ENCODE measurements around the gene PCDH15.

PCDH15 gene

DNA sequence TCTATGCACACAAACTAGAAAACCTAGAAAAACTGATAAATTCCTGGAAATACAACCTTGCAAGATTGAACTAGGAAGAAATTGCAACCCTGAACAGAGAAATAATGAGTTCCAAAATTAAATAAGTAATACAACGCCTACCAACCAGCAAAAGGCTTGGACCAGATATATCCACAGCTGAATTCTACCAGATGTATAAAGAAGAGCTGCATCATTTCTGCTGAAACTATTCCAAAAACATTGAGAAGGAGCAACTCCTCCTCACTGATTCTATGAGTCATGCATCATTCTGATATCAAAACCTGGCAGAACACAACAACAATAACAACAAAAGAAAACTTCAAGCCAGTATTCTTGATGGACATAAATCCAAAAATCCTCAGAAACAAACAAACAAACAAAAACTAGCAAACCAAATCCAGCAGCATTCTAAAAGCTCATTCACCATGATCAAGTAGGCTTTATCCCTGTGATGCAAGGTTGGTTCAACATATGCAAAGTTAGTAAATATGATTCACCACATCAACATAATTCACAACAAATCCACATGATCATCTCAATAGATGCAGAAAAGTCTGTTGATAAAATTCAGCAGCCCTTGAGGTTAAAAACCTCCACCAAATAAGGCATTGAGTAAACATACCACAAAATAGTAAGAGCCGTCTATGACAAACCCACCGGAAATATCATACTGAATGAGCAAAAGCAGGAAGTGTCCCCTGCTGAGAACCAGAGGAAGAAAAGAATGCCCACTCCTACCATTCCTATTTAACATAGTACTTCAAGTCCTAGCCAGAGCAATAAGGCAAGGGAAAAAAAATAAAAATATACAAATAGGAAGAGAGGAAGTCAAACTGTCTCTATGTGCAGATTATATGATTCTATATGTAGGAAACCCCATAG lies 98.2 kb downstream of the PCDH15 start:
- DNase-seq = no peak

- DNase-seq = no peak
These were observed 109.7 kb downstream of the PCDH15 start for GRCh38 chr10:54691331-54691730.

GRCh38 chr10:54682554-54682953 lies 118.5 kb downstream of the PCDH15 start:
- DNase-seq = no peak

DNA sequence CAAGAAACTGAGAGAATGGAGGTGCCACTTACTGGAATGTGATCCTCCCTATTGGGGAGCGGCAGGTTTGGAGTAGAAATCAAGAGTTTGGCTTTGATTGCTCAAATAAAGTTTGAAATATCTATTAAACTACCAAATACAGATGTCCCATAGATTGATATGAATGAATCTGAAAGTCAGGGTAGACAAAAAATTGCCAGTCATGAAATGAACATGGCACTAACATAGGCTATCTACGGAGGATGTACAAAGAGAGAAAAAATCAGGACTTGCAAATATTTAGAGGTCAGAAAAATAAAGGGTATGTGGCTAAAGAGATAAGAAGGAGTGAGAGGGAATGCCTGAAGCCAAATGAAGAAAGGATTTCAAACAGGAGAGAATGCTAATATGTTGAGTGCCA lies 119.9 kb downstream of the PCDH15 start:
- no peak for DNase-seq

DNA sequence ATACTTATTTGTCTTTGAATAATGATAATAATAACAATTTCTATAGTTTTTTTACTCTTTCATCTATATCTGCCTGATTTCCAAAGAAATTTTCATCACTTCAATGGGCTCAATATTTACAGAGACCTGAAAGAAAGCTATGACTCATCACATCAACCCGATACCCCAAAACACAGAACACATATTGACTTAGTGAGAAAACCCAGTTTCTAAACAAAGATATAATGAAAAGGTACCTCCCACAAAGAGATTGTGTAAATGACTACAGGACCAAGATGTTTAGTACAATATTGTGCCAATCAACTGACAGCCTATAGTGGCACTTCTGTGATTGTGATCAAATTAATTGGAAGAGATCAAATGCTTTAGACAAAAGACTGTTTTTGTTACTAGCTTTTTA lies 133.9 kb downstream of the PCDH15 start:
- no peak for DNase-seq

- DNase-seq = no peak
These were observed 134.8 kb downstream of the PCDH15 start for GRCh38 chr10:54666192-54666591.

GRCh38 chr10:54665095-54665494 lies 135.9 kb downstream of the PCDH15 start:
- DNase-seq = no peak

GRCh38 chr10:54660397-54660796 lies 140.6 kb downstream of the PCDH15 start:
- no peak for DNase-seq

DNA sequence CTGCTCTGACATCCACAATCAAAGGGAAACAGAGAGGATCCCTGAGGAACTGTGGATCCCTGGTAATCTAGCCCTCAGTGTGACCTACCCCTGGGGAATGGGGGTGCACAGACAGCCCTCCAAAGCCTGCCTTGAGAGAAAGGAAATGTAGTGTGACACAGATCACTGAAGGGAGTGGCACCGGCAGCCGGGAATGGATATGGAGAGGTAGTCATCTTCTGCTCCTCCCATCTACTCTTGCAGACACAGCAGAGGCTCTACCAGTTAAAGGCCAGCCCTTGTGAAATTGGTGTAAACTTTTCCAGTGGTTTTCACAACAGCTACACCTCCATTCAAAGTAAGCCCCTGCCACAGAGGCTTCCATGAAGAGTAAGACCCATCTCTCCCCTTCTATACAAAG lies 144.4 kb downstream of the PCDH15 start:
- no peak for DNase-seq

- no peak for DNase-seq
These were observed 147.5 kb downstream of the PCDH15 start for GRCh38 chr10:54653518-54653917.

- no peak for DNase-seq
These were observed 150.5 kb downstream of the PCDH15 start for GRCh38 chr10:54650547-54650946.

GRCh38 chr10:54622017-54622416 lies 179.0 kb downstream of the PCDH15 start:
- DNase-seq = no peak

GRCh38 chr10:54620352-54620751 lies 180.7 kb downstream of the PCDH15 start:
- no peak for DNase-seq

DNA sequence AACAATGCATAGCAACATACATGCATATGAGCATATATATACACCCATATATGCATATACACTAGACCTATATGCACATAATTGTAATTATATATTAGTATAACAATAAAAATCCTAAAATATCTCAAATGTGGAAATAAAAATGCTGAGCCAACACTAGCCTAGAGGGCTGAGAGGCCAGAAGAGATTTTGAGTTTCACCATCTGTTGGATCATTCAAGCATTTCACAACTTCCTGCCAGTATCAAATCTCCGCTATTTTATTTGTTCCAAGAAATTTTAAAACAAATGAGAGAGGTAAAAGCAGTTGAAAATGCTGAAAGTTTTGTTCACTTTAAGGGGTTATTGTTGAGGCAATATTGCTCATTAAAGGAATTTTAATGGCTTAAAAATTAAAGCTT lies 187.0 kb downstream of the PCDH15 start:
- no peak for DNase-seq

GRCh38 chr10:54613162-54613561 lies 187.9 kb downstream of the PCDH15 start:
- no peak for DNase-seq

- no peak for DNase-seq
These were observed 191.6 kb downstream of the PCDH15 start for GRCh38 chr10:54609423-54609822.

- no peak for DNase-seq
These were observed 193.0 kb downstream of the PCDH15 start for GRCh38 chr10:54607983-54608382.

DNA sequence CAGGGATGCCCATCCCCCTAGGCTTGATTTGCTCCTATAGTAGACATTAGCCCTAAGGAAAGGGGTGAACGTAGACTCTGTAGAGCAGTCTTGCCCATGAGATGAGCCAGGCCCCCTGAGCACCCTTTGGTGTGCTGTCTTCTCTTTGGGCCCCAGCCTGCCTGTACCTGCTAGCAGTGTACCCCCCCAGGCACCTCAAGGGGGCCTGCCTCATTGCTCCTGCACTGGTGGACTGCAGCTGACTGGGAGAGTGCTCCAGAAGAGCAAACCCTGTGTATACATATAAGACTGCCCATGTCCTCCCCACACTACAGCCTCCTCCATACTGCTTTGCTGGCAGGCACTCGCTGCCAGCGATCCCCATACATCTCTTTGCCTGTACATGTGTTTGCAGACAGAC lies 206.7 kb downstream of the PCDH15 start:
- no peak for DNase-seq

GRCh38 chr10:54587971-54588370 lies 213.1 kb downstream of the PCDH15 start:
- no peak for DNase-seq

DNA sequence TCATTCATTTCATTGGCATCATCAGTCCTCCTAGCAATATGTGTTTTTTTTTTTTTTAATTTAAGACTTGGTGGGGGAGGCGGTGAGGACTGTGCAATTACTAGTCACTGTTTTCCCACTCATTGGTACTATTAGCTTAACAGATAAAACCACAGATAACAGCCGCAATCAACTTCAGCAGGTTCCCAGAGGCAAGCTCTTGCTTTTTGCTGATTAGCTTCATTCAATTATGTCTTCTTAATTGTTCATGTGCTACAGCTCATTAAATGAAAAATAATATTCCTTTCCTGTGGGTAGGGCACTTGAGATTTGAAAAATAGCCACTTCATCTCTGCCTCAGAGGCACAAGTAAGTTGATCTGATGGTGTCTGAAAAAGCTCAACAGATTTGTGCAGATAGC lies 215.5 kb downstream of the PCDH15 start:
- no peak for DNase-seq

GRCh38 chr10:54577682-54578081 lies 223.3 kb downstream of the PCDH15 start:
- DNase-seq = no peak

DNA sequence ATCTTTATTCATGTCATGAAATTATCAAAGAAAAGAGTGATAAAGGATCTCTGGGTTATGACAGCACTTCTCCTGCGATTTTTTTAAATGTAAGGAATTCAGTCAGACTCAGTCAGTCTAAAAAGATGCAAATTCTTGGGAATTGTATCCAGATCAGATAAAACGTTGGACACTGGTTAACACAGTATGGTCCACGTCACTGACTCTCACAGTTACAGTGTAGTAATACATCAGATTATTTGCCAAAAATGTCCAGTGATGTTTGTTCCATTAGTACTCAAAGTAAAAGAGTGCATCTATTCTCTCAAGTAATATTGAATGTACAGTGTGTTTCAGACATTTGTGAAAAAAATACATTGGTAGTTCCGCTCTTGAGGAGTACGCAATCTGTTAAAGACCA lies 224.5 kb downstream of the PCDH15 start:
- no peak for DNase-seq

GRCh38 chr10:54559498-54559897 lies 241.5 kb downstream of the PCDH15 start:
- no peak for DNase-seq

DNA sequence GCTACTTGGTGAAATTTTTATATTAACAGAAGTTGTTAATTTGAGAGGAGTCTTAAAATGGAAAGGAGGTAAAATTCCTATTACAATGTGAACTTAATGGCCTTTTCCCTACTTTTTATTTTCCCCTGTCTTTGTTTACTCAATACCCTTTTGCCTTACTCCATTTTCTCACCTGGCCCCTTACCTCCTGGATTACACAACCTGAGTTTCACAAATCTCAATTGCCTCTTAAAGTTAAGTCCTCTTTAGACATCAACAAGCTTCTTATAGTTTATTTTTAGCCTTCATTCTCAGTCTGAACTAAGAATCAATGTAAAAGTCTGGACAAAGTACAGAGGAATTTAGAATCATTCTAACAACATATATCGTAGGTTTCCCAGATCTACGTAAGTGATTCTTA lies 247.0 kb downstream of the PCDH15 start:
- no peak for DNase-seq

DNA sequence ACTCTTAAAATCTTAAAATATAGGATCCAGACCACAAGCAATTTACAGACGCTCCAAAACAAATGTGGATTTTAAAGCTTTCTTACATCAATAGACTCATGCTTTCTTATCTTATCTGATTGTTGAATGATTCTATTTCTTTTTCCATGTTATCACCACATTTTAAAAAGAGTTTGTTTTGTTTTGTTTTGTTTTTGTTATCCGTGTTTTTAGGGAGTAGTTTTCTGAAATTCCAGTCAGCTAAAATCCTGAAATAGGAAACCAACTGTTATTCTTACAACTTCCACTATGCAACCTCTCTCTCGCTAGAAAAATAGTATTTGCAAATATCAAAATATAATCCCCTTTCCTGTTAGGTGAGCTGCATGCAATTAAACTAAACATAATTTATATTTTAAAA lies 251.0 kb downstream of the PCDH15 start:
- no peak for DNase-seq
